ENCODE measurements around the gene RABL2A.
"Not testable (repeated sequence)": the region's sequence is repeated elsewhere in the genome, so short reads cannot be mapped to it uniquely, and the experiment has no call there.

The RABL2A gene

DNA sequence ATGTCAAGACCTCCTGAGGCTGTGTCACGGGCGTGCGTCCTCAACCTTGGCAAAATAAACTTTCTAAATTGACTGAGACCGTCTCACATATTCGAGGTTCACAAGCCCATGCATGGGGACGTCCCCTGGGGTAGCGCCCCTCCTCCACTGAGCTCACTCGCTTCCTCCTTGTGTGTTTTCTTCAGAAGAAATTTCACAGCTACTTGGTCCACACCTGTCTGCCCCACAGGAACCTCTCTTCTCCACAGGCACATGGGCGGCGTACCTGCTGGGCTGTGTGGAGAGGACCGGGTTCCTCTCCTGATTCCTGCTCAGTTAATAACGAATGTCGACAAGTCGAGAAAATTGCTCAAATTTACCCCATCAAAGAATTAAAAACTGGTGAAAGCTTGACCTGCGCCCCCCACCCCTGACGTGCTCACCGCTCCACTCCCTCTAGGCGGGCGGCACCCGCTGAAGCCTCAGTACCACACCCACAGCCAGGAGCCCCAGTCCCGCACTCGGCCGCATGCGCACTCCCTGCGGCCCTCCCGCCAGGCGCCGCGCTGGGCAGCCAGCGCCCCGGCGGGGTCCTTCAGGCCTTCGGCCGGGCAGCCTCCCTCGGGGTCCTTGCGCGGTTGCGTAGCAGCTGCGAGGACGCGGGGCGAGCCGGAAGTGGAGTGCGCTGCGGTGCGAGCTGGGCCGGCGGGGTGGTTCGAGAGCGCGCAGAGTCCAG lies at the start of gene RABL2A:
Gene RABL2A (plus strand): TSS at position 651 of the 715 bp plus-strand sequence. CDS start 1,341 bp downstream, outside the sequence.
- DNase-seq (ENCODE audit: low spot score), result peak; percentile 86

DNA sequence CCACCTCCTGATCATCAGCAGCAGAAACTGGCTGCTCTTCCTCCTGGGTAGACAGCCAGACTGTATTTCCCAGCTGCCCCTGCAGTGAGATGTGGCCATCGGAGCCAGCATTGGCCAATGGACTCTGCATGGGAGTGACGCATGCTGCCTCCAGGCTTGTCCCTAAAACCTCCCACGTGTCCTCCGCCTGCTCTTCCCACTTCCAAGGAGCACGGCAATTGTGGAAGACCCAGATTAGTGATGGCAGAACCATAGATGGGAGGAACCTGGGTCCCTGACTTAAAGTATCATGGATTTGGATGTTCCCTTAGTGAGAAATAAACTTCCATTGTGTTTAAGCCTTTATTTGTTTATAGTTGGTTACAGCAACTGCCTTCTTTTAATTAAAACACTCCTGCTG lies 48.6 kb upstream of the RABL2A start:
- not testable (repeated sequence) for DNase-seq (ENCODE audit: low spot score)

DNA sequence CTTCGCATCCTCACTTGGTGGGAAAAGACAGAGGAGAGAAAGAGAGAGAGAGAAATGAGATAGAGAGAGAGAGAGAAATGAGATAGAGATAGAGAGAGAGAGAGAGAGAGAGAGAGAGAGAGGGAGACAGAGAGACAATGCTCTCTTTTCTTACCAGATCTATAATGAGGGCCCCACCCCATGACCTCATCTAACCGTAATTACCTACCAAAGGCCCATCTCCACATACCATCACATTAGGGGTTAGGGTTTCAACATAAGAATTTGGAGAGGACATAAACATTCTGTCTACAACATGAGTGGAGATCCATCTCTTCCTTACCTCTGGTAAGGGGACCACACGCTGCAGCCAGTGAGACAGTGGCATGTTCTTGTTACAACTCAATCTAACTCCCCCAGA lies 44.6 kb upstream of the RABL2A start:
- DNase-seq (ENCODE audit: low spot score), result not testable (repeated sequence)

- peak; percentile 86 for DNase-seq (ENCODE audit: low spot score)
Observed at GRCh38 chr2:113583521-113584225, 43.4 kb upstream of the RABL2A start.

DNA sequence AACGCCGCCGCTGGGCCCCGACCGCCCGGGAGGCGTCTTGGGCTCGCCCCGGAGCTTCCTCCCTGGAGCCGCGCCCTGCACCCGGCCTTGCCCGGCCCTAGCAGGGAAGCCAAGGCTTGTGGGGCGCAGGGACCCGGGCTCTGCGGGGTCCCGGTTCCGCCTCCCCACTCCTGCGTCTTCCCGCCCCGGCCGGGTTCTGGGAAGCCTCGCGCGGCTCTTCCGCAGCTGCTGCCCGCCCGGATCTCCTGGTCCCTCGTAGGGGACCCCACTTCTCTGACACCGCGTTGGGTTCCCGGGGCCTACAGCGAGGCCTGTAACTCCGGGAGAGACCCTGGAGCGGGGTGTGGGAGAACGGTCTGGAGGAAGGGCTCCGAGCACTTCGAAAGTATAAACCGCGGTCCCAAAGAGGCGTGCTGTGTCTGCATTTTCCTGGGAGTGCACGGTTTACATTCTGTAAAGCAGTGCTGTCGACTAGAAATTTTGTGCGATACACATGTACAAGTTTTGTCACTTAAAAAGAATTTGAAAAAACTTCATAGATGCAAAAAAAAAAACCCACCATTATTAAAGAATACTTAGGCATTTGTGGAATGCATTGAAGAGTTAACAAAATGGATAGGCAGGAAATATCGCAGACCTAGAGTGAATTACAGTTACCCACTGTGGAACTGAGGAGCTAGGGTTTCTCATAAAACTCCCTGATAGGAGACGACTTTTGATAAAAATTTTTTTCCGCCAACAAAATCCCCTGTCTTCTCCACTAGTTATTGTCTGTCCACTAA lies 42.6 kb upstream of the RABL2A start:
- not testable (repeated sequence) for DNase-seq (ENCODE audit: low spot score)

DNA sequence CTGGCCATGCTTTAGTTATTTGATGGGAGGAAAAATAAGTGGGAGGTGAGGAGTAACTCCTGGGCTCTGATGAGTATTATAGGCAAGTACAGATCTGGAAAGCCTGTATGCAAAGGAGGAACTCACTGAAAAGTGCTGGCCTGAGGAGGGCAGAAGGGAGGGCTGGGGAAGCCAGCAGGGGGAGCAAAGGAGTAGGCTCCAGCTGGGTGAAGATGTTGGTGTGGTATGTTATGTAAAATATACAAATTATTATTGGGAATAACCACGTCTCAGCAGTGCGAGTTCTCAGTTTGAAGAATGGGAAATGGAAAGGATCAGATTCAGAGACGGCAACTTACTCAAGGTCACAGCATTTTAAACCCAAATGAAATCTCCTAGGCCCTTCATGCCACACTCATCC lies 39.9 kb upstream of the RABL2A start:
- DNase-seq (ENCODE audit: low spot score), result not testable (repeated sequence)

GRCh38 chr2:113589591-113589990 lies 37.5 kb upstream of the RABL2A start:
- not testable (repeated sequence) for DNase-seq (ENCODE audit: low spot score)

GRCh38 chr2:113591926-113592325 lies 35.1 kb upstream of the RABL2A start:
- DNase-seq (ENCODE audit: low spot score), result not testable (repeated sequence)

DNA sequence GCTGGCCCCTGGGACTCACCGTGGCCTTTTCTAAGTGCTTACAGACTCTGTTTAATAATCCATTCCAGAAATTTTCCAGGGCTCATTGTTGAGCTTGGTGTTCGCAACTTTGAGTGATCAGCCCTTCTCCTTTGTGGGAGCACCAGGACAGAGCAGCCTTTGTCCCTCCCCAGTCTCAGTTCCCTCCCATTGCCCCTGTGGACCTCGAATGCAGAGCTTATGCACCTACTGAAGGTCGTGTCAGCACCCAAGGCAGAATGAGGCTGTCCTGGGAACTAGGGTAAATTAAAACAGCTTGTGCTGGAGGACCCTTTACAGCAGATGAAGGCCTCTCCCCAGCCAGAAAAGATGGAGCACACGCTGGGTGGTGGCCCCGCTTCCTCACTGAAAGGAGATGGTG lies 33.8 kb upstream of the RABL2A start:
- DNase-seq (ENCODE audit: low spot score), result not testable (repeated sequence)

DNA sequence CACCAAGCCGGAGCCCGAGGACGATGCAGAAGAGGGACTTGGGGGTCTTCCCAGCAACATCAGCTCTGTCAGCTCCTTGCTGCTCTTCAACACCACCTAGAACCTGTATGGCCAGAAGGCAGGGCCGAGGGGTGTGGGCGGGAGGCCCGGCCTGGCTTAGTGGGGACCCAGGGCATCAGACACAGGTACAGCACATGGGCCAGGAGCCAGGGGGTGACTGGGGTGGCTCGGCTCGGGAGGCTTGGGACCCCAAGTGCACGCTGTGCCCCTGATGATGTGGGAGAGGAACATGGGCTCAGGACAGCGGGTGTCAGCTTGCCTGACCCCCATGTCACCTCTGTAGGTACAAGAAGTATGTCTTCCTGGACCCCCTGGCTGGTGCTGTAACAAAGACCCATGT lies 31.3 kb upstream of the RABL2A start:
- DNase-seq (ENCODE audit: low spot score), result not testable (repeated sequence)

DNA sequence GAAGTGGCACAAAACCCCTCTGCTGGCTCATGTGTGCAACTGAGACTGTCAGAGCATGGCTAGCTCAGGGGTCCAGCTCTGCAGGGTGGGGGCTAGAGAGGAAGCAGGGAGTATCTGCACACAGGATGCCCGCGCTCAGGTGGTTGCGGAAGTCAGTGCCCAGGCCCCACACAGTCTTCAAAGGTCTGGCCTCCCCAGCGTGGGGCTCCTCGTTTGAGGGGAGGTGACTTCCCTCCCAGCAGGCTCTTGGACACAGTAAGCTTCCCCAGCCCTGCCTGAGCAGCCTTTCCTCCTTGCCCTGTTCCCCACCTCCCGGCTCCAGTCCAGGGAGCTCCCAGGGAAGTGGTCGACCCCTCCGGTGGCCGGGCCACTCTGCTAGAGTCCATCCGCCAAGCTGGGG lies 29.9 kb upstream of the RABL2A start:
- not testable (repeated sequence) for DNase-seq (ENCODE audit: low spot score)

GRCh38 chr2:113597572-113597971 lies 29.5 kb upstream of the RABL2A start:
- not testable (repeated sequence) for DNase-seq (ENCODE audit: low spot score)

DNA sequence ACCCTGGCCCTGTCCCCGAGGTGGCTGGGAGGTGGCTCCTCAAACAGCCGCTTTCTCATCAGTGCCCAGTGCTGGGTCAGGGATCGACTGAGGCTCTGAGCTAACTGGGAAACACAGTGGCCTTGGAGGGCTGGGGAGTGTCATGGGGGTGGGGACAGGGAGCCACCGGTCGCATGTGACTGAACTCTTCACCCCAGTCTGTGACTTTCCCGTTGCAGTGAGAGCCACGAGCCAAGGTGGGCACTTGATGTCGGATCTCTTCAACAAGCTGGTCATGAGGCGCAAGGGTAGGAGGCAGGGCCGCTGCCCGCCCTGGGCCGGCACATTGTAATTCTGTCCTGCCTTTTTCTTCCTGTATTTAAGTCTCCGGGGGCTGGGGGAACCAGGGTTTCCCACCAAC lies 28.9 kb upstream of the RABL2A start:
- DNase-seq (ENCODE audit: low spot score), result not testable (repeated sequence)

DNA sequence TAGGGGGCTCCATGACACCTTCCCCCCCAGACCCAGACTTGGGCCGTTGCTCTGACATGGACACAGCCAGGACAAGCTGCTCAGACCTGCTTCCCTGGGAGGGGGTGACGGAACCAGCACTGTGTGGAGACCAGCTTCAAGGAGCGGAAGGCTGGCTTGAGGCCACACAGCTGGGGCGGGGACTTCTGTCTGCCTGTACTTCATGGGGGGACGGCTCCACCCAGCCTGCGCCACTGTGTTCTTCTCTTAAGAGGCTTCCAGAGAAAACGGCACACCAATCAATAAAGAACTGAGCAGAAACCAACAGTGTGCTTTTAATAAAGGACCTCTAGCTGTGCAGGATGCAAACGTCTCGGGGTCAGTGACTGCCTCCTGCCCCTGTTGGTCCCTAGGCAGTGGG lies 28.3 kb upstream of the RABL2A start:
- DNase-seq (ENCODE audit: low spot score), result not testable (repeated sequence)

GRCh38 chr2:113599208-113599607 lies 27.9 kb upstream of the RABL2A start:
- DNase-seq (ENCODE audit: low spot score), result not testable (repeated sequence)

DNA sequence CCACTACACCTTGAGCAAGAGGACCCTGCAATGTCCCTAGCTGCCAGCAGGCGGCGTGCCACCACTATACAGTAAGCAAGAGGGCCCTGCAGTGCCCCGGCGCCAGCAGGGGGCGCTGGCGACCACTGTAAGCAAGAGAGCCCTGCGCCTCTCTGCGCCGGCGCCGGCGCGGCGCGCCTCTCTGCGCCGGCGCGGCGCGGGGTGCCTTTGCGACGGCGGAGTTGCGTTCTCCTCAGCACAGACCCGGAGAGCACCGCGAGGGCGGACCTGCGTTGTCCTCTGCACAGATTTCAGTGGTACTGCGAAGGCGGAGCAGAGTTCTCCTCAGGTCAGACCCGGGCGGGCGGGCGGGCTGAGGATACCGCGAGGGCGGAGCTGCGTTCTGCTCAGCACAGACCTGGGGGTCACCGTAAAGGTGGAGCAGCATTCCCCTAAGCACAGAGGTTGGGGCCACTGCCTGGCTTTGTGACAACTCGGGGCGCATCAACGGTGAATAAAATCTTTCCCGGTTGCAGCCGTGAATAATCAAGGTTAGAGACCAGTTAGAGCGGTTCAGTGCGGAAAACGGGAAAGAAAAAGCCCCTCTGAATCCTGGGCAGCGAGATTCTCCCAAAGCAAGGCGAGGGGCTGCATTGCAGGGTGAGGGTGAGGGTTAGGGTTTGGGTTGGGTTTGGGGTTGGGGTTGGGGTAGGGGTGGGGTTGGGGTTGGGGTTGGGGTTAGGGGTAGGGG lies 24.9 kb upstream of the RABL2A start:
- DNase-seq (ENCODE audit: low spot score), result not testable (repeated sequence)

DNA sequence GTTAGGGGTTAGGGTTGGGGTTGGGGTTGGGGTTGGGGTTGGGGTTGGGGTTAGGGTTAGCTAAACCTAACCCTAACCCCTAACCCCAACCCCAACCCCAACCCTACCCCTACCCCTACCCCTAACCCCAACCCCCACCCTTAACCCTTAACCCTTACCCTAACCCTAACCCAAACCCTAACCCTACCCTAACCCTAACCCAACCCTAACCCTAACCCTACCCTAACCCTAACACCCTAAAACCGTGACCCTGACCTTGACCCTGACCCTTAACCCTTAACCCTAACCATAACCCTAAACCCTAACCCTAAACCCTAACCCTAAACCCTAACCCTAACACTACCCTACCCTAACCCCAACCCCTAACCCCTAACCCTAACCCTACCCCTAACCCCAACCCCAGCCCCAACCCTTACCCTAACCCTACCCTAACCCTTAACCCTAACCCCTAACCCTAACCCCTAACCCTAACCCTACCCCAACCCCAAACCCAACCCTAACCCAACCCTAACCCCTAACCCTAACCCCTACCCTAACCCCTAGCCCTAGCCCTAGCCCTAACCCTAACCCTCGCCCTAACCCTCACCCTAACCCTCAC lies 24.1 kb upstream of the RABL2A start:
- DNase-seq (ENCODE audit: low spot score), result no peak

DNA sequence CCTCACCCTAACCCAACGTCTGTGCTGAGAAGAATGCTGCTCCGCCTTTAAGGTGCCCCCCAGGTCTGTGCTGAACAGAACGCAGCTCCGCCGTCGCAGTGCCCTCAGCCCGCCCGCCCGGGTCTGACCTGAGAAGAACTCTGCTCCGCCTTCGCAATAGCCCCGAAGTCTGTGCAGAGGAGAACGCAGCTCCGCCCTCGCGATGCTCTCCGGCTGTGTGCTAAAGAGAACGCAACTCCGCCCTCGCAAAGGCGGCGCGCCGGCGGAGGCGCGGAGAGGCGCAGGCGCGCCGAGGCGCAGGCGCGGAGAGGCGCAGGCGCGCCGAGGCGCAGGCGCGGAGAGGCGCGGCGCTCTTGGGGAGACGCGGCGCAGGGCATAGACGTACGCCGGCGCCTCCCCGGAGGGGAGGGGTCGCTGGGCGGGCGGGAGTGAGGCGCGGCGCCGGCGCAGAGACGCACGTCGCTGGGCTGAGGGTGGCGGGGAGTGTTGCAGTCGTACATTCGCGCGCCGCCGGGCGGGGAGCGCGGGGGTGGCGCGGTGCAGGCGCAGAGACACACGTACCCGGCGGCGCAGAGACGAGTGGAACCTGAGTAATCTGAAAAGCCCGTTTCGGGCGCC lies 23.5 kb upstream of the RABL2A start:
- DNase-seq (ENCODE audit: low spot score), result peak; percentile 72

- peak; percentile 92 for DNase-seq (ENCODE audit: low spot score)
Observed at GRCh38 chr2:113604085-113604477, 23.0 kb upstream of the RABL2A start.

- not testable (repeated sequence) for DNase-seq (ENCODE audit: low spot score)
Observed at GRCh38 chr2:113604661-113605060, 22.4 kb upstream of the RABL2A start.

GRCh38 chr2:113606036-113606435 lies 21.0 kb upstream of the RABL2A start:
- not testable (repeated sequence) for DNase-seq (ENCODE audit: low spot score)
